COLO829 (cell line): ENCODE data around the gene SLIT3.

Experiments used
- DNase-seq: peaks from one replicate; pipeline ENCODE4 v3.0.0; 2012; ENCODE audit warnings: low spot score

SLIT3 gene

GRCh38 chr5:168829044-168829443 is 471.9 kb downstream of the SLIT3 start:
- no peak for DNase-seq

DNA sequence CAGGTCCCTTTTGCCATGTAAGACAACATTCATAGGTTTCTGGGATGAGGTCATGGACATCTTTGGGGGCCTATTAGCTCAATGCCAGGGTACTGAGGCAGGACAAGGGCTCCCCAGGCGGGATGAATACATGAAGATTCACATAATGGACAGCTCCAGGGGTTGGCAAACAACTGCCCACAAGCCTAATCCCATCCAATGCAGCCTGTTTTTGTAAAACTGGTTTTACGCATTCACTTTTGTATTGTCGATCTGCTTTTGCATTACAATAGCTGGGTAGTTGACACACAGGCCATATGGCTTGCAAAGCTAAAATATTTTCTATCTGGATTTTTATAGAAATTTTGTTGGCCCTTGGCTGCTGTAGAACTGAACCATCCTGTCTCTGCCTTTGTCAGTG is 473.3 kb downstream of the SLIT3 start:
- DNase-seq = no peak

- DNase-seq = peak; percentile 7
Measured at GRCh38 chr5:168826246-168826725, 474.7 kb downstream of the SLIT3 start.

GRCh38 chr5:168822745-168823281 is 478.1 kb downstream of the SLIT3 start:
- DNase-seq = no peak

DNA sequence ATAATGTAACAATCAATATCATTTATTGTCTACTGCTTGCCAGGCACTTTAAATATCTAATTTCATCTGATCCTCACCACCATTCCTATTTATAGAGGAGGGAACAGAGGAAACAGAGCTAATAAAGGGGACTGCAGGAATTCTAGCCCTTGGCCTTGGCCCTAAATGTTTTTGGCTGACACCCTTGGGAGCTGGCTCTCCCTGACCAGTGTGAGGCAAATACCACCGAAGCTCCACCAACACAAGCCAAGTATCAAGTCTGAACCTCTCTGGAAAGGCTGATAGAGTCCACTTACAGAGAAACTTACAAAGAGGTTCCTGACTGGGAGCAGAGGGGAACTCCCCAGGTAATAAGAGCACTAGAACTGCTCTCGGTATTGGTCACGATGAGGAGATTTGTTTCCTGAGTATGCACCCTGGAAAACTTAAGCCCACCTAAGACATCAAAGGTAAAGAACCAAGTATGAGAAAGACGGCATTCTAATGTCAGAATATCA is 478.6 kb downstream of the SLIT3 start:
- DNase-seq = no peak

GRCh38 chr5:168820874-168821273 is 480.1 kb downstream of the SLIT3 start:
- DNase-seq = no peak

DNA sequence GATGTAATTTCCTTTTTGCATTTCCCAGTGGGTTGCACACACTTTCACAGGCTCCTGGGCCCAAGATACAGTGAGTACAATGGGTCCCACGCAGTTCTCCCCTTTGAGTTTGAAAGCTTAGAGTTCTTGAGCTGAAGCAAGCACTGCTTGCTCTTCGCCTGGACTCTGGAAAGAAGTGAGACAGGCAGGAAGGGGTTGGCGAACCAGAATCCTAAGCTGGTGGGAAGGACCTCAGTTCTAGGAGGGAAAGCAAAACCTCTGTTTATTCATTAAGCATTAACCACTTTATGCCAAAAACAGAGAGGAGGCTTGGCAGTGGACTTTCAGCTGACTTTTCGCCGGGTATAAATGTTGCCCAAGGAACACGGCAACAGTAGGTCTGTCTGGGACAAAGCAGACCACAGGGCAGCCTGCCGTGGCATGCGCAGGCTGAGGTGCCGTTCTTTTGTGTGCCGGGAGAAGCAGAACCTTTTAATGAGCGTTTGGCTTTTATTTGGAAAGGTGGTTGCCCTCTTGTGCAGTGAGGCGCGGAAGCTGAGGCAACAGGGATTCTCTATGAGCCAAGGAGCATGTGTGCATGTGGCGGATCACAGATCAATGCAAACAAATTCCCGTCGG is 481.8 kb downstream of the SLIT3 start:
- no peak for DNase-seq

GRCh38 chr5:168818558-168818957 is 482.4 kb downstream of the SLIT3 start:
- no peak for DNase-seq

DNA sequence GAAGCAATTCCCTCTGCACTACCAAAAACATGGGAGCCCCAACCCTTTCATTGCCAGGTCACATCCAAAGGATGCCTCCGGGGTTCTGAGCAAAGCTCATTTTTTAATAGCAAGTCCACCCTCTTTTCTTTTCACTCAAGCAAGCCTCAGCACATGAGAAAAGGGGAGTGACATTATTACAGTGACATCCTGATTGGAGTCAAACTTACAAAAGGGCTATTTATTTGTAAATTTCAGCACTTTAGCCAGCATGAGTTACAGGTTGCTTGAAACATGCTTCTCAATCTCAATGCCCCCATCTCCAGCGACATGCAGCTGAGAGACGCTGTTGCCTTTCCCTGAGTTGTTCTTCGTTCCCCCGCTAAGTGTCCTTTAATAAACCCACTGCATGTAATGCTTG is 483.3 kb downstream of the SLIT3 start:
- DNase-seq = no peak

DNA sequence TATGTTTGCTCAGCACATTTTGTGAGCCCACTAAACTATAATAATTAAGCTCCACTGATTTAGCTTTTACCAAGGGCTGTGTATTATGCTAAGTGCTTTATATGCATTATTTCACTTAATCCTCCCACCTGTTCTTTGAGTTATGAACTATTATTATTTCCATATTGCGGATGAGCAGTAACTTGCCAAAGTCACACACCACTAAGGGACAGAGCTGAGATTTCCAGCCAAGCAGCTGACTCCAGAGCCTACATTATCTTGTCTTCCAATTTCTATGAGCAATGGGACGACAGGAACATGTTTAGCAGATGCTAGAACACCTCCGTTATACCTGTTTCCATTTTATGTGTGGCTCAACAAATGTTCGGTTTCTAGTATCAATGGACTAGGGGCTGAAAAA is 484.3 kb downstream of the SLIT3 start:
- no peak for DNase-seq

GRCh38 chr5:168813184-168813968 is 487.6 kb downstream of the SLIT3 start:
- DNase-seq = no peak

DNA sequence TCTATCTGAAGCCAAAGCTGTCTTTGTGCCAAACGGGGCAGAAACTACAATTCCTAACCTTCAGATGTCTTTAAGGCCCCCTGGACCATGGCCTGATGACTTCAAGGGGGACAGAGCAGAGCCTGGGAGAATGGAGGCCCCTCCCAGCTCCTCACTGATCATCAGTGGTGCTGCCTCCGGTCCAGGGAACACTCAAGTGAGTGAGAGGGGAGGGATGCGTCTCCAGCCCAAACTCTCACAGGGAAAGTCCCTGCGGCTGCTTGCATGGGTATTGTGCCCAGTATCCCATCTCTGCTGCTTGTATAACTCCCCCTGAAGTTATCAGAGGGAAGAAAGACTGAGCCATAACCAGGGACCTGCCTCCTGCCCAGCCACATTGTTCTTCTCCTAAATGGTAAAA is 490.3 kb downstream of the SLIT3 start:
- DNase-seq = no peak

DNA sequence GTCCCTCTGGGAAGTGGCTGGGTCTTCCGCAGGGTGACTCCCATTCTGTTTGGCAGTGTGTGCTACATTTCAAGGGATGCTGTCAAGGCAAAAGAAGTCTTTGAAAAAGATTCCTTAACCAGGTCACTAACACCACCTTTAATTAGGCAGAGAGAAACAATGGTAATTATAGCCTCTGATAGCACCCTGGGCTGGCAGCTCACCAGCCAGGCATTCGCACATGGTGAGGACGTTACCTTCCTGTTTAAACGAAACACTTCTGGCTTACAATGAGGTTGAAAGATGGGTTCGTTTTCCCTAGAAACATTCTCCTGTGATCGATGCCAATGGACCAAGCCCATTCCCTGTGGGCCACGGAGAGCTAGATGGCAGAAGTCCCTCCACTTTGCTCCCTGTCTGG is 491.7 kb downstream of the SLIT3 start:
- DNase-seq = no peak

- no peak for DNase-seq
Measured at GRCh38 chr5:168808051-168808616, 492.8 kb downstream of the SLIT3 start.

GRCh38 chr5:168807287-168807686 is 493.7 kb downstream of the SLIT3 start:
- no peak for DNase-seq

- DNase-seq = no peak
Measured at GRCh38 chr5:168803541-168803940, 497.4 kb downstream of the SLIT3 start.

DNA sequence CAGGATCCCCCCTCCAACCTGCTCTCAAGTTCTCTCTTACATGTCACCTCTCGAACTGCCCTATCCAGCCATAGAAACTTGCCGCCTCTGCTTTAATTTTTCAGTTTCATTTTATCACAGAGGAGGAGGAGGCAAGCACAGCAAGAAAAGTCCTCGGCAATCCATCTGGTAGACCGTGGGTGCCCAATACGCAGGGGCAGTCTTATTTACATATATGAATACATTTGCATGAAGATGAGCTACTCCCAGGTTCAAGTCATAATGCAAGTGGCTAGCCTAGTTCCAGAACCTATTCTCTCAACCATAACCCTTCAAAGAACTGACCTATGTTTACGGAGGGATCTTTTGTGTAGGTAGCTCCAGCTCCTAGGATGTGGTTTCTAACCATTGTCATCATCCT is 498.6 kb downstream of the SLIT3 start:
- no peak for DNase-seq

DNA sequence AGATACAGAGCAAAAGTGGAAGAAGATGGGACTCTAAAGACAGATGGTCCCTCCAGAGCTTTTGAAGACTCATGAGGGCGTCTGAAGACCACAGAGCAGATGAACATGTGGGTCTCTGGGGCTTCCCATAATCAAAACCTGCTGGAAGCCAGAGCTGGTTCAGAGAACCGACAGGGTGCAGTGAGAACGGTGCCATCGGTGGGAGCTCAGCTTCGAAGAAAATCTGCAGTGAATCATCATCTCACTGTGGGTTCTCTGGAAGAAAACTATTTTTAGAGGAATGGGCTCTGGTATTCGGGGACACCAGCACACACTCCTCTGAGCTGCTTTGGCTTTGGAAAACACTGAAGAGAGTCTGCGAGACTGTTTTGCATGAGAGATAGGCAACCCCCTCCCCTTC is 499.4 kb downstream of the SLIT3 start:
- no peak for DNase-seq

DNA sequence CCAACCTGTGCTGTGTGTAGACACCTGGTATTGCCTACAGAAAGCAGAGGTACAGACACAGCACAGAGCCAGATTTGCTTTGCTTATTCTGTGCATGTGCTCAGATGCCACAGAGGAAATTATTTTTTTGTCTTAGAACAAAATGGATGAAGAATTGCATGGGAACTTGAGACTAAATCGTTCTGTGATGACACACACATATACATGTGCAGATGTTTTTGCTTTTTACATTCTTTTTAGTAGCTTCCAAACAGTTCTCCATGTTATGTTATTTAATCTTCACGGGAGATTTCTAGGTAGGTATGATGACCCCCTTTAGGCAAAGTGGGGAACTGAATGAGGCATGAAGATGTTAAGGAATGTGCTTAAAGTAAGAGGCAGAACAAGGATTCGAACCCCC is 500.2 kb downstream of the SLIT3 start:
- DNase-seq = no peak

DNA sequence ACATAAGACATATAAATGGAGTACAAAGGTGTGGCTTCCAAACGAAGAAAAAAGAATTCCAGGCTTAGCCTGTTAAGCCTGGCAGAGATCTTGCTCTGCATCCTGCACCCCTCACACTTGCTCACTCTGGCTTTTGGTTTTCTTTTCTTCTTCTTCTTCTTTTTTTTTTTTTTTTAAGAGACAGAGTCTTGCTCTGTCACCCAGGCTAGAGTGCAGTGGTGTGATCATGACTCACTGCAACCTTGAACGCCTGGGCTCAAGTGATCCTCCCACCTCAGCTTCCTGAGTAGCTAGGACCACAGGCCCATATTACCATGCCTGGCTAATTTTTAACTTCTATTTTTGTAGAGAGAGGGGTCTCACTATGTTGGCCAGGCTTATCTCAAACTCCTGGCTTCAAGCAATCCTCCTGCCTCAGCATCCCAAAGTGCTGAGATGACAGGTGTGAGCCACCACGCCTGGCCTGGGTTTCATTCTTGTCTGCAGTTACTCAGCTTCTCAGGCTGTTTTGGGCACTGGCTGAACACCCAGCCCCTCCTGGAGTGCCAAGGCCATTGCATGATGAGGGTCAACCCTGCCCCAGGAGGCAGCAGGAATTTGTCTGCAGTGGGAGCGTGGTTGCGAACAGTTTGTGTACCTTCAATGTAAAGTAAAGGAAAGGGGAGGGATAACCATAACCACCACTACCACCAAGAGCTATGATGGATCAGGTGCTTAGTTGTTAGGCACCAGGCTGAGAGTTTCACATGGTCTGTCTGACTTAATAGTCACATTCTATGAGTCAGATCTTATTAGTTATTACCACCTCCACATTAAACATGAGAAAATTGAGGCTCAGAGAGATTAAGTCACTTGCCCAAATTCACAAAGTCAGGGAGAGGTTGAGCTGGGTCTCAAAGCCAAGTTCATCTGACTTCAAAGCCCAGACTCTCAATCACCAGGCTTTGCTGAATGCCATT is 502.6 kb downstream of the SLIT3 start:
- DNase-seq = no peak
